SIG-M5 treated with dmso at 0.1 percent for 504 hours (cell line): ENCODE measurements around the gene ATP13A3.
"Not testable (repeated sequence)": the region's sequence is repeated elsewhere in the genome, so short reads cannot be mapped to it uniquely, and the experiment has no call there.

Source experiments
- DNase-seq: peaks from one replicate; lab custom pipeline; 2025; ENCODE audit not compliant: unreplicated experiment; lab: John Stamatoyannopoulos, UW

Gene ATP13A3

GRCh38 chr3:194500198-194500597 lies 13.4 kb upstream of the ATP13A3 start:
- DNase-seq, result no peak

DNA sequence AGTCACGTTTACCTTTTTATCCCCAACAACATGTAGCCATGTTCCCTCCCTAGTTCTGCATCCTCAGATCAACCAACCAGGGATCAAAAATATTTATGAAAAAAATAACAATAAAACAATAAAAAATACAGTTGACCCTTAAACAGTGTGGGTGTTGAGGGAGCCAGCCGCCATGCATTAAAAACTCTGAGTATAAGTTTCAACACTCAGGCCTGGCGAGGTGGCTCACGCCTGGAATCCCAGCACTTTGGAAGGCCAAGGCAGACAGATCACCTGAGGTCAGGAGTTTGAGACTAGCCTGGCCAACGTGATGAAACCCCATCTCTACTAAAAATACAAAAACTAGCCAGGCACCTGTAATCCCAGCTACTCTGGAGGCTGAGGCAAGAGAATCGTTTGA lies 12.7 kb upstream of the ATP13A3 start:
- DNase-seq, result not testable (repeated sequence)

- peak; percentile 22 for DNase-seq
Measured at GRCh38 chr3:194497799-194498575, 11.2 kb upstream of the ATP13A3 start.

DNA sequence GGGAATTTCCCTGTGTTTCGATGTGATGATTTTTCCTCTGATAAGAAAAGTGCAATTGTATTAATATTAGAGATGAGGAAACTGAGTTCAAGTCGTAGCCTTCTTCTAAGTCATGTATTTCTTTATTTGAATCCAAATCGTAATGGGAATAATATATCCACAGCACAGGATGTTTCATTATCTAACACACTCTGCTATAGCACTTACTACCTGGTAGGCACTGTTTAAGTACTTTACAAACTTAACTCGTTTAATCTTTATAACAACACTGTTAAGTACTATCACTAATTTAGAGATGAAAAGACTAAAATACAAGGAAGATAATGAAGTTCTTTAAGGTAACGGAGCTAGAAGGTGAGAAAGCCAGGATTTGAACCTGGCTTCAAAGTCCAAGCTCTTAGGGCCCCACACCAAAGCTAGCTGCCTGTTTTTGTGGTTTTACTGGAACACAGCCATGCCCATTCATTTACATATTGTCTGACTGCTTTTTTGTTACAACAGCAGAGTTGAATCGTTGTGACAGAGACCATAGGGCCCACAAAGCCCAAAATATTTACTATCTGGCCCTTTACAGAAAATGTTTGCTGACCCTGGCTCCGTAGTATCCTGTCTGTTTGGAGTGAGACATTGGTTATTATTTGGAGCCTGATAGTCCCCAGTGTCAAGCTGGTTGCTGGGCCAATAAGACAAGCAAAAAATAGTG lies 9.6 kb upstream of the ATP13A3 start:
- DNase-seq, result no peak

GRCh38 chr3:194494951-194495374 lies 8.2 kb upstream of the ATP13A3 start:
- no peak for DNase-seq

DNA sequence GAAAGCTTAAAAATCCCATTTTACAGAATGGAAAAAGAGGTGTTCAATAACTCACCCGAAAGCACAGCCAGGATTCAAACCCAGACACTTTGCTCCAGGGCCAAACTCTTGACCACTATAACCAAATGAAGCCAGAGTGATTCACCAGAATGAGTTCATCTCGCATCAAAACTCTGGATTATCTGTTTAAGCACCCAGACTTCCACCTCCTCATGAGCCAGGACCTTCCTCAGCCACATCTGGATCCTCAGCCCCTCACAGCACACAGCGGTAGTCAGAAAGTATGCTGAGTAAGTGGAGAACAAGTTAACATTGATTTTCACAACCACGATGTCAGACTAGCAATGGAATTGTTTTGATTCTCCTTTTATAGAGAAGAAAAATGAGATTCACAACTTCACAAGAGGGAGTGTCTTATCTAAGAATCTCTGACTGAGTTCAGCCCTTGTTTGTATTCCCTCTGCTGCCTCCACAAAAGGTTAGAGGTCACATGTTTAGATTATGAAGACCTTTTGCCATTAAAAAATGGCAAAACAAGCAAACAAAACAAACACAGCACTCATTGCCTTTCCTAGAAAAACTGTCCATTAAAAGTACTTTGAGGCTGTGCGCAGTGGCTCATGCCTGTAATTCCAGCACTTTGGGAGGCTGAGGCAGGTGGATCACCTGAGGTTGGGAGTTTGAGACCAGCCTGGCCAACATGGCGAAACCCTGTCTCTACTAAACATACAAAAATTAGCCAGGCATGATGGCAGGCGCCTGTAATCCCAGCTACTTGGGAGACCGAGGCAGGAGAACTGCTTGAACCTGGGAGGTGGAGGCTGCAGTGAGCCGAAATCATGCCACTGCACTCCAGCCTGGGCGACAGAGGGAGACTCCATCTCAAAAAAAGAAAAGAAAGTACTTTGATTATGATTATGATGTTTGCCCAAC lies 7.5 kb upstream of the ATP13A3 start:
- peak; percentile 37 for DNase-seq

DNA sequence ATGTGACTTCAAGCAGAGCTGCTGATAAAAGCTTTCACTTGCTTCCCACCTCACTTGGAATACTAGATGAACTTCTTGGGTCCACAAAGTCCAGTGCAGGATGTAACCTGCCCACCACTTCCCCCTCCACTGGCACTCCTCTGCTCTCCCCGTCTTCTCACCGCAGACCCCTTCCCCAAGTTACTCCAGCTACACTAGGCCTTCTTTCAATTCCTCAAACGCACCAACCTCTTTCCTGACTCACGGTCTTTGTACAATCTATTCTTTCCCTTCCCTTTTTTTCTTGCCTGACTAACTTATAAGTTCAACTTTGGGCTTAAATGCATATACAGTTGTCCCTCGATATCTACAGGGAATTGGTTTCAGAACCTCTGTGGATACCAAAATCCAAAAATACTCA lies 5.2 kb upstream of the ATP13A3 start:
- DNase-seq, result peak; percentile 97

DNA sequence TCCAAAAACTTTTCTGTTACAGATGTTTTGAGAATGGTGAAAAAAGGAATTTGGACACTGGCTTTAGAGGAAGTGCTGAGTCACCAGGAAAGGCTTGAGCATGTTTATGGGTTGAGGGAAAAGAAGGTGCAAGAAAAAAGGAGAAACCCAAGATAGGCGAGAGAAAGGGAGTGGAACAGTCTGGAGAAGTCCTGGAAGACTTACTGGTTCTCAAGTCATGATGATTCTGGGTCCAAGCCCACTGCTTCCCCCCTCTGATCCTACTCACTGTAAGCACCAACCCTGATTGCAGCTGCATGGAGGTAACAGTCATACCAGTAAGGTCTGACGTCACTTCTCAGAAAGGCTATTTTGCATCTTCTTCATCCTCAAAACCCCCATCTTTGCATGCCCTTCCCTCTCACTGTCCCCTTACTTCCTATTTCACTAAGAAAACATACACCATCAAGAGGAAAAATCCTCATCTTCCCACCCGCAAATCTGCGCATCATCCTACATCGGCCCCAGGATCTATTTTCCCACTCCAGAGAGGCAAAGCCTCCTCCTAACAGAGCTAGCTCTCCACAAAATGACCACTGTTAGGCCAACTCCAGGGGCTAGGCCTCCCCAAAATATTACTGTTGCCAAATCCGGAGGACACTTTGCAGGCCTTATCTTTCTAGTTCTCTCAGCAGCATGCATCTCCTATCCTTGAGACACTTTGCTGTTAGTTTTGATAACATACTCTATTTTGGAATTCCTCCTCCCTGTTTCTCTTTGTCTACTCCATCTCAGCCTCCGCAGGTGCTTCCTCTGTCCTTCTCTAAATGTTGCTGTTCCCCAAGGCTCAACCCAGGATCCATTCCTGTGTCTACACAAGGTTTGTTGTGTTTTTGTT lies 3.2 kb upstream of the ATP13A3 start:
- peak; percentile 14 for DNase-seq

DNA sequence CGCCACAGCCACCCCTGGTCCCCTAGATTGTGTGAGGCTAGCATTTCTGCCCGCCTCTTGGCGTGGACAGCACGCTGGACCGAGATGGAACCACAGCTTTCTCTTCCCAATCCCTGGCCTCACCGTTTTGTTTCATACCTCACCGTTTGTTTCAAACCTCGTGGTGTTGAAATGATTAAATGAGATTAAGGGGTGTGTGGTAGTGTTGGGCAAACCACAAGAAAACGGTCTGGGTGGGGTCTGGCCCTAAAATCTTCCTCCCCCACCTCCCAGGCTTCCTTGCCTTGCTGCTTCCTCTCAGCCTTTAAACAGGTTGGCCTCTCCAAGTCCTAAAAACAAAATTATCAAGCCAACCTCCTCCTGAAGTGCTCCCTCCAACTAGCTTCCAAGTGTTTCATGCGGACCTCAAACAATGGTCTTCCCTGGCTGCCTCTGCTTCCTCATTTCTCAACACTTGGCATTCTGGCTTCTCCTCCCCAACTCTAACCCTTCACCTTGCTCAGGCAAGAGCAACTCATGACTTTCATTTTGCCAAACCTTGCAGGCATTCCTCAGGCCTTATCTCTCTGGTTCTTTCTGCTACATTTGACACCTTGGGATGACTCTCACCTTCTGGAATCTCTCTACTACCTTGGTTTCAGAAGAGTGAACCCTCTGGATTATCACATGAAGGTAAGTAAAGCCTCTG lies 1.4 kb upstream of the ATP13A3 start:
- DNase-seq, result peak; percentile 84

DNA sequence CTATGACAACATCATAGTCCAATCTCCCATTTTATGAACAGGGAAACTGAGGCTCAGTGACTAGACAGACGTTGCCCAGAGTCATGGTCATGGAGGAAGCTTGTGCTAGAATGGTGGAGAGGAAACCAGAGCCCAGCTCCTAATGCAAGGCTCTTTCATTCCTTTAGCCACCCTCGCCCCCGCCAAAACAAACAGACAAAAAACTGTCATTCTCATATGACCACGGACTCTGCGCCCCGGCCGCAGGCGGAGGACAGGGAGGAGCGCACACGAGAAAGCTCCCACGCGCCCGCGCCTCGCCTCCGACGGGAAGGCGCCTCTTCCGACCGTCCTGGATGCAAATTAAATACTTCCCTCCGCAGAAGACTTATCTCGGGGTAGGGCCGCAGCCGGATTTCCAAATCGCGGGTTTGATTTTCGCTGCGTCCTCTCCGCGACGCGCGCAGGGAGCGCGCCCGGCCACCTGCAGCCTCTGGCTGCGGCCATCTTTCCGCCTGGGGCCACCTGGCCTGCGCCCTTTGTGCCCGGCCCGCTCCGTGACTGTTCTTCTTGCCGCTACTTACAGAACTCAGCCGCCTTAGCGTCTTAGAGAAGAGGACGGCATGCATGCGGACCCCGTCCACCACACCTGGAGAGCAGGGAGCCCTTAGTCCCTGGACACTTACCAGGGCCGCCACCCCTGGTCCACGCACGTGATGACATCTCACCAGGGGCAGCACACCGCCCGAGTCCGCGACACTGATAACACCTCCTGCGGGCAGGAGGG lies 670 bp upstream of the ATP13A3 start:
- peak; percentile 59 for DNase-seq

DNA sequence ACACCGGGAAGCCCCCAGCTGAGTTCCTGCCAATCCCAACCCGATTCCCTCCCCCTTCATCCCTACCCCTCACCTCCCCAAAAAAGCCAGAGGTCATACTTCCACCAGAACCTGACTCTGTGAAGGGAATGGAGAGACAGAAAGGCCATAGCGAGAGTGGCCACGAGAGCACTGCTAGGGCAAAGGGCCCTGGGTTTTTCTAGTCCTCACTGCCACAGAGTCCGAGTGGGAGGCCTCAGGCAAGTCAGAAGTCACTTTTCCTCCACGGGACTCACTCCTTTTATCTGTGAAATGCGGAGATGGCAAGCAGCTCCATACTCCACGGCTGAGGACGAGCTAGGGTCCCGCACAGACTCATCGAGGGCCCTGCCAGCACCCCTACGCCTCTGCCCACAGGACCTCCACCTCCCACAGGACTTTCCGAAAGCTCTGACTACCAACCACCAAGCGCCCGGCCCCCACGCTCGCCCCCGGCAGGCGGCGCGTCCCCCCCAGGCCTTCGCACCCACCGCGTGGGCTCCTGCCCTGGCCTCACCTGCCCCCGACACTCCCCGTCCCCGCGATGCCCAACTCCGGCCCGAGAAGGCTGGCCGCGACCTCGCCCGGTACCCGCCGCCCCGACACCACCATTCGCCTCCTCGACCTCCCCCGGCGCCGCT lies 792 bp downstream of the ATP13A3 start:
- DNase-seq, result peak; percentile 28

GRCh38 chr3:194485468-194485880 lies 1.3 kb downstream of the ATP13A3 start:
- no peak for DNase-seq

- no peak for DNase-seq
Measured at GRCh38 chr3:194484614-194485013, 2.2 kb downstream of the ATP13A3 start.

GRCh38 chr3:194483850-194484249 lies 3.0 kb downstream of the ATP13A3 start:
- no peak for DNase-seq

DNA sequence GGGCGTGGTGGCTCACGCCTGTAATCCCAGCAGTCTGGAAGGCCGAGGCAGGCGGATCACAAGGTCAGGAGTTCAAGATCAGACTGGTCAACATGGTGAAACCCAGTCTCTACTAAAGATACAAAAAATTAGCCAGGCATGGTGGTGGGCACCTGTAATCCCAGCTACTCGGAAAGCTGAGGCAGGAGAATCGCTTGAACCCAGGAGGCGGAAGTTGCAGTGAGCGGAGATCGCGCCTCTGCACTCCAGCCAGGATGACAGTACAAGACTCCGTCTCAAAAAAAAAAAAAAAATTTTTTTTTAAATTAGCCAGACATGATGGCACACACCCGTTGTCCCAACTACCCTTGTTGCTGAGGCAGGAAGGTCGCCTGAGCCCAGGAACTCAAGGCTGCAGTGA lies 4.0 kb downstream of the ATP13A3 start:
- not testable (repeated sequence) for DNase-seq

DNA sequence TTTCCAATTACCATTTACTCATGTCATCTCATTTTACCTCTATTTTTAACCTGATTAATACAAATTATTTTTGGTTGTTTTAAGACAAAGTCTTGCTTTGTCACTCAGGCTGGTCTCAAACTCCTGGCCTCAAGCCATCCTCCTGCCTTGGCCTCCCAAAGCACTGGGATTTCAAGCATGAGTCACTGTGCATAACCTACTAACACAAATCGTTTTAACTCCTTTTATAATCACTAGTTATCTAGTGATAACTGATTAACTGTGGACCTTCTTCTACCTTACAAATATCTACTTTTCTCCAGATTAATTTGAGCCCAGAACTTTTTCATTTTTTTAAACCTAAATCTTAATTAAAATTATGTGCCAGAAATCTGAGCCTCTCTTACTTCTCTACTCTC lies 4.6 kb downstream of the ATP13A3 start:
- no peak for DNase-seq

DNA sequence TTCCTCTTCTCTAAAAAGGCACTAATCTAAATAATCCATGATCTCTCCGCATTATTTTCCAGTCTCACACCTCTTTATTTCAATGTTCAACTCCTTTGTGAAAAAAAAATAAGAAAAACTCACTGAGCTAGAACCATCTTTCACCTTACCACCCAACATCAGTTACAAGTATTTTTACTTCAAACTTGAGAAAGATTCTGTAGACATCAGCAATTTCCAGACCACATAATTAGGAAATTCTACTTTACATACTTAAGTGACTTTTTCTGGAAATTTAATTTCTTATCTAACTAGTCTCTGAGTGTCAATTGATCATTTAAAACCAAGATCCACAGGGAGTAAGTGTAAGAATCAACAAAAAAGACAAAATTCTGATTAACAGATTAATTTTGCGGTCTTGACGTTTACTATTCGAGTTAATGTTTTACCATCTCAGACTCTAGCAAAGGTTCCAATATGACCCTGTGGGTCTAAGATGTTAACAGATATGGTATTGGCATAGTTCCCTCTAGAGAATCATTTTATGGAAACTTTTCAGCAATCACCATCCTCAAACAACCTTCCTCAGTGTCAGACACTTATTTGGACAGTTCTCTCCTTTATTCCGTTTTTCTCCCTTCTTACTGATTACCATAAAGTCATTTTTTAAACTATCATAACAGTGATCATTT lies 5.1 kb downstream of the ATP13A3 start:
- no peak for DNase-seq

GRCh38 chr3:194481103-194481502 lies 5.7 kb downstream of the ATP13A3 start:
- peak; percentile 77 for DNase-seq
